ENCODE results near the gene DNAJB9.
"Not testable (repeated sequence)": the region's sequence is repeated elsewhere in the genome, so short reads cannot be mapped to it uniquely, and the experiment has no call there.

DNAJB9 gene

GRCh38 chr7:108569381-108570145 is at the start of gene DNAJB9, which contains the start of gene THAP5:
Gene DNAJB9 (plus strand): TSS chr7:108569874. CDS start chr7:108571727, 1,853 bp downstream.
Gene THAP5 (minus strand): TSS chr7:108569706. CDS start chr7:108569569, 137 bp downstream.
- DNase-seq, result peak; percentile 99

DNA sequence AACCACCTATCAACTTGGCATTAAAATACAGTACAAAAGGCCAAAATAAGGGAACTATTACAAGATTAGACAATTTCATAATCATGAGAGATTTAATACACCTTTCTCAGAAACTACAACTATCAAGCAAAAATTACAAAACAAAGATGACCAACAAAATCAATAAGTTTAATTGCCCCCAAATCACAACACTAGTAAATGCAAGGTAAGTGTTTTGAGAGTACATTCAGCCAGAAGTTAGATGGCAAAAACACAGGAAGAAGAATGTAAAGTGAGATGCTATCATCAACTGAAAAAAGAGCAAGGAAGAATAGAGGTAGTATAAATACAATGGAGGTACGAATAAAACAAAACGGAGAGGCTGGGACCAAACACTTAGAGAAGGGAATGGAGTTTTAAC is 46.9 kb upstream of the DNAJB9 start:
- no peak for DNase-seq

GRCh38 chr7:108525327-108525984 is 44.2 kb upstream of the DNAJB9 start:
- DNase-seq, result peak; percentile 89

DNA sequence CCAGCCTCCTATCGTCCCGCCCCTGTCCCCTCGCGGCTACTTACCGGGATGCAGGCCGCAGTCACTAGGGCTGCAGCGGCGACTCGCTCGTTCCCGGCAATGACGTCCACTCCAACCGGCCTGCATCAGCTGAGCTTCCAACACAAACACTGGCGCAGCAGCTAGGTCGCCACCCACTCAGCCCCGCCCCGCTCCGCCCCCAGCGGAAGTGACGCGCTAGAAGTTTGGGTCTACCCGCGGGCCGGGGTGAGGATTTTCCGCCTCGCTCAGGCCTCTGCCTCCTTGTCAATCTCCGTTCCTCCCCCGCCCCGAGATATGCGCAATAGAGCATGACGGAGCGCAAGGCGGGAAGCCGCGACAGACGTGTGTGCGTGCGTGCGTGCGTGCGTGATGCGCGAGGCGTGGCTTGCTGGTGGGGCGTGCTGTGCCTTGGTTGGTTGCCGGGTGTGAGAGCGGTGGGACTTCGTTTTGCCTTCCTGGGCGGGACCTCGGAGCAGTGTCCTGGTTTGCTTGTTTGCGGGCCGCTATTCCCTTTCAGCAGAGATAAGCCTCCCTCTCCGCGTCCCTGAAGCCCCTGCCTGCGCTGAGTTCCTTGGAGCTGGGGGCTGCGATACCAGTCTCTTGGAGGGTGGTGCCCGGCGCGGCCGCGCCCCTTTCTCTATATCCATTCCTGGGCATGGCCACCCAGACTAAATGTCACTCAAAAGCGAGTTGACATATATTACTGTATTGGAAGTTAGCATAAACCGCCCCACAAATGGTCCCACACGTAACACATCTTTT is 43.5 kb upstream of the DNAJB9 start, which contains the start of gene PNPLA8:
PNPLA8 (minus strand) TSS at position 151 of the 783 bp plus-strand sequence. CDS start 10,644 bp downstream, outside the sequence.
- peak; percentile 99 for DNase-seq

GRCh38 chr7:108526768-108527017 is 43.0 kb upstream of the DNAJB9 start:
- DNase-seq, result no peak

DNA sequence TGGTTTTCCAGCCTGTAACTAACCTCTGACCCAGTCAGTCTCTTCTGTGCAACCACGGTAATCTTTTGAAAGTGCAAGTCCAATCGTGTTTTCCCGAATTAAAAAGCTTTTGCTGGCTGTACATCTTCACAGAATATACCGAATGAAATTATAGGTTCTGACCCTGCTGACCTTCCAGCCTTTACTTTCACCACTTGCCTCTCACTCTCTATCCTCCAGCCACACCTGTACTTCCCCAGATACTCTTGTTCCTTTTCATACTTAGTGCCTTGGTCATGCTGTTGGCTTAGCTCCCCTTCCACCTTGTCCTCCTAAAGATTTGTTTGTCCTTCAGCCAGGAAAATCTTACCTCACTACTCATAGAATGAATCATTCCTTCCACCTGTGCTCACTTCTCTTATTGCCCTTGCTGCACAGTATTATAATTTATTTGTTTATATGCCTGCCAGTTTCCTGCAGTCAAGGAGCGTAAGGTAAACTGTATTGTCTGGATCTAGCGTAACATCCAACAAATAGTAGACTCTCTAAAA is 41.4 kb upstream of the DNAJB9 start:
- no peak for DNase-seq

DNA sequence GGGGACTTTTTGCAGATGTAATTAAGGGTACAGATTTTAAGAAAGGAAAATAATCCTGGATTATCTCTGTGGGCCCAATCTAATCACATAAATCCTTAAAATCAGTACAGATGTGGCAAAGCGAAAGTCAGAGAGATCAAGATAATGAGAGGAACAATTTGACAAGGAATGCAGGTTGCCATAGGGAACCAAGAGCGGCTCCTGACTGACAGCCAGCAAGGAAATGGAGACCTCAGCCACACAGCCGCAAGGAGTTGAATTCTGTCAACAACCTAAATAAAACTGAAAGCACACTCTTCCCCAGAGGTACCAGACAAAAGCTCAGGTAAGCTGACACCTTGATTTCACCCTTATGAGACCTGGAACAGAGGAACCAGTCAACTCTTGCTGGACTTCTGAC is 40.3 kb upstream of the DNAJB9 start:
- DNase-seq, result peak; percentile 53

DNA sequence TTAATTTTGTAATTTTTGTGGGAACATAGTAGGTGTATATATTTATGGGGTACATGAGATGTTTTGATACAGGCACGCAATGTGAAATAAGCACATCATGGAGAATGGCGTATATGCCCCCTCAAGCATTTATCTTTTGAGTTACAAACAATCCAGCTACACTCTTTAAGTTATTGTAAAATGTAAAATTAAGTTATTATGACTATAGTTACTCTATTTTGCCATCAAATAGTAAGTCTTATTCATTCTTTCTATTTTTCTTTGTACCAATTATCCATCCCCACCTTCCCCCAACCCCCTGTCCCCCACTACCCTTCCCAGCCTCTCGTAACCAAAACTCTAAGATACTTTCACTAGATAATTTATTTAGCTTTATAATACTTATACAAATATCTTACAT is 36.0 kb upstream of the DNAJB9 start:
- no peak for DNase-seq

- no peak for DNase-seq
These were observed 34.4 kb upstream of the DNAJB9 start for GRCh38 chr7:108535257-108535656.

- DNase-seq, result no peak
These were observed 33.9 kb upstream of the DNAJB9 start for GRCh38 chr7:108535744-108536143.

DNA sequence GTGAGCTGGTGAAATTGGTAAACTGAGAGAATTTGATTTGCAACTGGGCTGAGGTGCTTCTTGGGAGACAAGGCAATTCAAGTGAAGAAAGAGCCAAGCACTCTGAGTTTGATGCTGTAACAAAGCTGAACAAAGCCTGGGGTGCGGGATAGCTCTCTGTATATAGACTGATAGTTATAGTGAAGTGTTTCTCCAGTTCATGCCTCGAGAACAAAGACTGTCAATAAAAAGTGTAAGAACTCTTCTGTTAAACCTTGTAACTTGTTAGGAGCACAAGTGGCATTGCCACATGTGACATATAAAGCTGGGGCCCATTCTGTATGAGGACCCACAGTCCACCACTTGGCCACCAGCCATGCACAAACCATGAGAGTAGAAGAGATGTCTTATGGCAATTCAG is 32.4 kb upstream of the DNAJB9 start:
- no peak for DNase-seq

GRCh38 chr7:108538236-108538635 is 31.4 kb upstream of the DNAJB9 start:
- not testable (repeated sequence) for DNase-seq

GRCh38 chr7:108538685-108539084 is 31.0 kb upstream of the DNAJB9 start:
- DNase-seq, result not testable (repeated sequence)

DNA sequence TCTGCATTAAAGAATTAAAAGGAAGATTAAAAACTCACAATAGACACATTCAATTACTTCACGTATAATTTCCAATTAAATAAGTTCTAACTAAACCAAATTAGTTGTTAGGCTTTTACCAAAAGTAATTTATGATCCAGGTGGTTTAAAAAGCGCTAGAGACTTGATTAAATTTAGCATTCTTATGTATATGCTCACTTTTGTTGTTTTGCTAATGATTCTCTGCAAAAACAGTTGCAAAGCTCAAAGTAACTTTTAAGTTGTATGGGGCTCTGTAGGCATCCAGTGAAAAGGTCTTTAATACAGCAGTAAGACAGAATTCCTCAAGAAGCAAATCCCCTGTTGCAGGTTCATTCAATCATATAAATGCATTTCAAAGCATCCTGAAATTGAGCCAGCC is 28.2 kb upstream of the DNAJB9 start:
- no peak for DNase-seq

GRCh38 chr7:108548141-108548896 is 21.4 kb upstream of the DNAJB9 start:
- not testable (repeated sequence) for DNase-seq

- not testable (repeated sequence) for DNase-seq
These were observed 13.0 kb upstream of the DNAJB9 start for GRCh38 chr7:108556665-108557064.

GRCh38 chr7:108557191-108557590 is 12.5 kb upstream of the DNAJB9 start:
- no peak for DNase-seq

- no peak for DNase-seq
These were observed 12.1 kb upstream of the DNAJB9 start for GRCh38 chr7:108557617-108558016.

DNA sequence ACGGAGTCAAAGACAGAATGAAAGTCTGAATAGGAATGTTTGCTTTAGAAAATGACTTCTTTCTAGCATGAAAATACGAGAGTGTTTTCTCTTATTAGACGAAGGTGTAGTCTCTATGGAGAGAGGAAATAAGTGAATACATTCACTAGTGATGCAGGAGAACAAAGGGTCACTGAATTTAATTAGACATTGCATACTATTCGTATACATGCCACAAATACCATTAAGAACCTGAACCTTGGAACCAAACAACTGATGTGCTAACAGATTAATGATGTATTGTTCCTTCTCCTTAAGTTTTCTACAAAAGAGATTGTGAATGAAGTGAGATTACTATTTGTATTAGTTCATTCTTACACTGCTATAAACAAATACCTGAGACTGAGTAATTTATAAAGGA is 10.4 kb upstream of the DNAJB9 start:
- DNase-seq, result no peak

DNA sequence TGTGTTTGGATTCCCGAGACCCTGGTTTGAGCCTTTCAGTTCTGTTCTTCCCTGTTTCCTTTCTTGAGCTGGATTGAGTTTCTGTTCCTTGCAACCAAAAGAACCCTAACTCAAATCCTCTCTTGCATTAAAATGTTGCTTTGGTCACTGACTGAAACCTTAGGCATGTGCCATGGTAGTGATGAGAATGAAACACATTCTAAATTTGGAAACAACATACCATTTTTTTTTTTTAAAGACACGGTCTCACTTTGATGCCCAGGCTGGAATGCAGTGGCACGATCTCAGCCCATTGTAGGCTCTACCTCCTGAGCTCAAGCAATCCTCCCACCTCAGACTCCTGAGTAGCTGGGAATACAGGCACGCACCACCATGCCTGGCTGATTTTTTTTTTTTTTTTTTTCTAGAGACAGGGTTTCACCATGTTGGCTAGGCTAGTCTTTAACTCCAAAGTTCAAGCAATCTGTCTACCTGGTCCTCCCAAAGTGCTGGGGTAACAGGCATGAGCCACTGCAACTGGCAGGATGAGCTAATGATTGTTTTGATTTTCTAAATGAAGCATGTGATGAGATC is 8.5 kb upstream of the DNAJB9 start:
- DNase-seq, result no peak

DNA sequence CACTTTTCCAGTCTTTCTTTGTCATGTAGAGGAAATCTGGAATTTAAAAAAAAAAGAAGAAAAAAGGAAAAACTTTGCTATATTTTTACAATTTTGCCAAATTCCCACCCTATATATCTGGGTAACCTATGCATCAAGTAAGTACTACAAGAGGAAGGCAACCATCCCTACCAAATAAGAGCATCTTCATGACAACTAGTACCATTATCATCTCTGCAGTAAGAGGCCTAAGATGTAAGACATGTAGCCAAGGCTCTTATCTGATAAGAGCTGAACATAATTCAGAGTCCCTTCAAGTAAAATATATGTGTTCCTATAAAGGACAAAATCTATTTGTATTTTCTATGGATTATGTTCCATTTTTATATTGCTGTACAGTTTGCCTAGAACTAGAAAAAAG is 3.7 kb upstream of the DNAJB9 start:
- no peak for DNase-seq

DNA sequence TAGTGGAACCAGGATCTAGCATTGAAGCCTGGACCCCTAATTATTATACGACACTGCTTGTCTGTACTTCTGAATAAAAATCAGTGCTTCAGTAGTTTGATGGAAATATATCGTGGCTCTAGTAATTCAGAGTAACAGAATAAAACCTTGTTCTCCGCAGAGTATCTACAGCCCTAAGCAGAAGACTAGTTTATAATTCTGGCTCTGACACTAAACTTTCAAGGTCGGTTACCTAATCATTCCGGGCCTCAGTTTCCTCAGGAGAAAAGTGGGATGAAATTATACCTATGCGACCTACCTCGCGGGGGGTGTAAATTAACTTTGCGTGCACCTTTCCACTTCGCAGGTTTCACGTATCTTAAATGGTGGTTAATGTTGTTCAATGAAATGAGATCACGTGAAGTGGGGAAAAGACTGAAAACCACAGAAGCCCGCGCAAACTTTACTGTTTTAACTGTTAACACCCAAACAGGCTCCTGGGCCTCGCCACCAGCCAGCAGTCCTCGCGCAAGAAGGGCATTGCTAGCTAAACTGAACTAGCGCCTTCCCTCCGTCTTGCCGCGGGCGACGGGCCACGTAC is 783 bp upstream of the DNAJB9 start:
- DNase-seq, result no peak

All from NCI-H146 (cell line).